Fibroblast of lung (primary cell): ENCODE measurements around the gene MILR1. TPM values are rescaled to one million over a fixed set of nuclear protein-coding genes. Genes with fewer than 3 reads are reported as not detected.
"Not testable (repeated sequence)": the region's sequence is repeated elsewhere in the genome, so short reads cannot be mapped to it uniquely, and the experiment has no call there.

Experiments
- DNase-seq, 2 donors: peaks; one replicate each; pipeline versions ENCODE4 v3.0.0 to v3.0.0-alpha.2; 2010; ENCODE audit warnings: low read depth in 2 of 2
- H2AFZ ChIP-seq: 2 replicates; pipeline ENCODE4 v1.5.1; 2012; ENCODE audit warnings: low read length, control low read depth, inconsistent platforms
- H3K27ac ChIP-seq: 2 replicates; pipeline ENCODE4 v1.5.1; 2011; ENCODE audit warnings: low read length, control low read depth; ENCODE audit not compliant: insufficient read depth
- H3K27me3 ChIP-seq: 2 replicates; pipeline ENCODE4 v1.5.1; 2011; ENCODE audit warnings: mild to moderate bottlenecking, low read length; ENCODE audit not compliant: control insufficient read depth, insufficient read depth
- H3K36me3 ChIP-seq: 2 replicates; pipeline ENCODE4 v1.5.1; 2011; ENCODE audit warnings: low read length; ENCODE audit not compliant: control insufficient read depth, insufficient read depth
- H3K4me1 ChIP-seq: 2 replicates; pipeline ENCODE4 v1.5.1; 2011; ENCODE audit warnings: low read length; ENCODE audit not compliant: control insufficient read depth, insufficient read depth; ENCODE audit errors: extremely low read depth
- H3K4me2 ChIP-seq: 2 replicates; pipeline ENCODE4 v1.5.1; 2011; ENCODE audit warnings: low read length, control low read depth; ENCODE audit not compliant: insufficient read depth; ENCODE audit errors: extremely low read depth
- H3K4me3 ChIP-seq, 4 experiments: fragments of 200-600 bp in 1 of 4; sonication (generic) in 1 of 4; replicated peaks in 1 of 4; 2 replicates each; pipeline ENCODE4 v1.5.1; 2011 to 2016; ENCODE audit warnings: low read length in 4 of 4, low read depth in 3 of 4, mild to moderate bottlenecking in 3 of 4, control low read depth in 2 of 4, inconsistent platforms in 1 of 4, mixed read lengths in 1 of 4; ENCODE audit not compliant: insufficient read depth in 1 of 4; ENCODE audit errors: control extremely low read depth in 1 of 4
- H3K79me2 ChIP-seq: 2 replicates; pipeline ENCODE4 v1.5.1; 2012; ENCODE audit warnings: mild to moderate bottlenecking, low read length, inconsistent platforms; ENCODE audit not compliant: control insufficient read depth, insufficient read depth
- H3K9ac ChIP-seq: 2 replicates; pipeline ENCODE4 v1.5.1; 2011; ENCODE audit warnings: mild to moderate bottlenecking, low read length, control low read depth; ENCODE audit not compliant: insufficient read depth
- H3K9me3 ChIP-seq: 2 replicates; pipeline ENCODE4 v1.5.1; 2012; ENCODE audit warnings: low read depth, low read length; ENCODE audit not compliant: control insufficient read depth, insufficient read depth
- H4K20me1 ChIP-seq: 2 replicates; pipeline ENCODE4 v1.5.1; 2011; ENCODE audit warnings: low read length; ENCODE audit not compliant: control insufficient read depth, insufficient read depth; ENCODE audit errors: extremely low read depth
- EZH2 ChIP-seq: IDR thresholded peaks from 2 replicates; pipeline ENCODE4 v1.5.1; 2012; ENCODE audit warnings: low read length, control low read depth, mild to moderate bottlenecking; ENCODE audit errors: missing control alignments
- polyA plus RNA-seq, 2 donors: library from polyadenylated mRNA; depleted of rRNA in 1 of 2; stranded (reverse) in 1 of 2; unstranded in 1 of 2; fragments of >200 nt; gene quantifications; 2 replicates each; pipeline ENCODE4 v1.2.1, GENCODE V29; 2011 to 2012; ENCODE audit warnings: missing spikeins in 1 of 2
- total RNA-seq: library from RNA; depleted of rRNA; stranded (reverse); fragments of >200 nt; gene quantifications from 2 replicates; pipeline ENCODE4 v1.2.1, GENCODE V29; 2014
- TF ChIP-seq, protein P1 (sequence below), 2 donors: IDR thresholded peaks in 1 of 2; conservative IDR thresholded peaks in 1 of 2; 1 replicate in 1 of 2; 2 replicates in 1 of 2; pipeline ENCODE4 v1.5.1; 2011 to 2012; ENCODE audit warnings: low read length in 2 of 2, control low read depth in 1 of 2, inconsistent platforms in 1 of 2, low read depth in 1 of 2, mild to moderate bottlenecking in 1 of 2

Gene MILR1
- total and polyA plus RNA-seq, 2 donors (not counting 1 experiment from before 2014, with no cell fraction given) = 9.1 to 11.6 TPM

GRCh38 chr17:64426596-64426995 is 22.3 kb upstream of the MILR1 start:
- H2AFZ ChIP-seq = no peak overlapping the region
- no peaks in the 10 kb centered on the region for H3K36me3 ChIP-seq
- H3K9ac ChIP-seq = no peak overlapping the region
- H3K4me1 ChIP-seq = no peaks in the 10 kb centered on the region
- no peak for DNase-seq
- H3K27me3 ChIP-seq = no peaks in the 10 kb centered on the region
- TF ChIP-seq, protein P1, sequence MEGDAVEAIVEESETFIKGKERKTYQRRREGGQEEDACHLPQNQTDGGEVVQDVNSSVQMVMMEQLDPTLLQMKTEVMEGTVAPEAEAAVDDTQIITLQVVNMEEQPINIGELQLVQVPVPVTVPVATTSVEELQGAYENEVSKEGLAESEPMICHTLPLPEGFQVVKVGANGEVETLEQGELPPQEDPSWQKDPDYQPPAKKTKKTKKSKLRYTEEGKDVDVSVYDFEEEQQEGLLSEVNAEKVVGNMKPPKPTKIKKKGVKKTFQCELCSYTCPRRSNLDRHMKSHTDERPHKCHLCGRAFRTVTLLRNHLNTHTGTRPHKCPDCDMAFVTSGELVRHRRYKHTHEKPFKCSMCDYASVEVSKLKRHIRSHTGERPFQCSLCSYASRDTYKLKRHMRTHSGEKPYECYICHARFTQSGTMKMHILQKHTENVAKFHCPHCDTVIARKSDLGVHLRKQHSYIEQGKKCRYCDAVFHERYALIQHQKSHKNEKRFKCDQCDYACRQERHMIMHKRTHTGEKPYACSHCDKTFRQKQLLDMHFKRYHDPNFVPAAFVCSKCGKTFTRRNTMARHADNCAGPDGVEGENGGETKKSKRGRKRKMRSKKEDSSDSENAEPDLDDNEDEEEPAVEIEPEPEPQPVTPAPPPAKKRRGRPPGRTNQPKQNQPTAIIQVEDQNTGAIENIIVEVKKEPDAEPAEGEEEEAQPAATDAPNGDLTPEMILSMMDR (conservative IDR thresholded peaks at IDR 0.05 in 1 of 2, IDR thresholded peaks at IDR 0.05 in 1 of 2; ENCODE audit: low read depth in 1 of 2, low read length in 2 of 2) = no peak
- H3K4me3 ChIP-seq = no peak overlapping the region
- no peaks in the 10 kb centered on the region for H4K20me1 ChIP-seq
- H3K27ac ChIP-seq = no peak overlapping the region
- H3K9me3 ChIP-seq = no peaks in the 10 kb centered on the region
- no peaks in the 10 kb centered on the region for H3K79me2 ChIP-seq
- H3K4me2 ChIP-seq = no peak overlapping the region

DNA sequence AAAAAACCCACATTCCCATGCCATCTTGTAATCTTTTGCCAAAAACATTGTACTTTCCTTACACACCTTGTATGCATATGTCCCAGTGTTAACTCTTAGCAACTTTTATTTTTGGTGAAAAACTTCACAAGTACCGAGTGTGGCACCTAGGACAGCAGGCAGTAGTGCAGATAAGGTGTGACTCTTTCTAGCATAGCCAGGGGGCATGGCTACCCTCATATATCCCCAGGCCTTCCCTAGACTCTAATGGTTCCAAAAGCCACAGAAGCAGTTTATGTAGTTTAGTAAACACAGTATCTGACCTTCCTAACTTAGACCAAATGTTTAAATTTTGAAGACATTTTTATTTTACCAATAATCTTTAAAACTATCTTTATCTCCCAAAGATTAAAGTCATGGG is 20.5 kb upstream of the MILR1 start:
- Histone ChIP-seq H3K4me3 (no peak overlapping the region), H3K27me3 (no peaks in the 10 kb centered on the region), H3K27ac (no peak overlapping the region), H3K9ac (no peak overlapping the region), H3K4me2 (no peak overlapping the region), H4K20me1 (no peaks in the 10 kb centered on the region), H3K36me3 (no peaks in the 10 kb centered on the region), H3K9me3 (no peaks in the 10 kb centered on the region), H2AFZ (no peak overlapping the region), H3K79me2 (no peaks in the 10 kb centered on the region), H3K4me1 (no peaks in the 10 kb centered on the region)
- TF ChIP-seq, protein P1 (conservative IDR thresholded peaks at IDR 0.05 in 1 of 2, IDR thresholded peaks at IDR 0.05 in 1 of 2; ENCODE audit: low read depth in 1 of 2, low read length in 2 of 2) = no peak
- no peak for TF ChIP-seq EZH2
- DNase-seq = no peak

- not testable (repeated sequence) for H3K4me3 ChIP-seq
These were observed 18.9 kb upstream of the MILR1 start for GRCh38 chr17:64430036-64430435.

More at GRCh38 chr17:64430036-64430435, 18.9 kb upstream of the MILR1 start:
- not testable (repeated sequence) for H3K9ac ChIP-seq, H3K79me2 ChIP-seq, H3K9me3 ChIP-seq, H4K20me1 ChIP-seq, H3K4me2 ChIP-seq, H3K36me3 ChIP-seq, H2AFZ ChIP-seq, H3K4me1 ChIP-seq, DNase-seq, H3K27ac ChIP-seq, H3K27me3 ChIP-seq
